ENCODE results near the gene CD82. TPM values are rescaled to one million over a fixed set of nuclear protein-coding genes. Genes with fewer than 3 reads are reported as not detected.
A peak's percentile ranks its signal among the peaks of the same experiment; 100 is the strongest.

Gene CD82
- total RNA-seq, 3 donors from 2014 or later = 12.0 to 40.4 (median 38.0) TPM

- H3K27me3 ChIP-seq = no peaks in the 10 kb centered on the region
- no peak for DNase-seq (ENCODE audit: low spot score in 2 of 2)
- intact Hi-C loops (cut with DNase I; ENCODE audit: low total_unique reads) = no loop called here
- H3K9me3 ChIP-seq = no peaks in the 10 kb centered on the region
- H3K27ac ChIP-seq = no peak overlapping the region
- no peaks in the 10 kb centered on the region for H3K36me3 ChIP-seq
- no peak for TF ChIP-seq POLR2A (IDR thresholded peaks at IDR 0.05)
- TF ChIP-seq, protein P1, sequence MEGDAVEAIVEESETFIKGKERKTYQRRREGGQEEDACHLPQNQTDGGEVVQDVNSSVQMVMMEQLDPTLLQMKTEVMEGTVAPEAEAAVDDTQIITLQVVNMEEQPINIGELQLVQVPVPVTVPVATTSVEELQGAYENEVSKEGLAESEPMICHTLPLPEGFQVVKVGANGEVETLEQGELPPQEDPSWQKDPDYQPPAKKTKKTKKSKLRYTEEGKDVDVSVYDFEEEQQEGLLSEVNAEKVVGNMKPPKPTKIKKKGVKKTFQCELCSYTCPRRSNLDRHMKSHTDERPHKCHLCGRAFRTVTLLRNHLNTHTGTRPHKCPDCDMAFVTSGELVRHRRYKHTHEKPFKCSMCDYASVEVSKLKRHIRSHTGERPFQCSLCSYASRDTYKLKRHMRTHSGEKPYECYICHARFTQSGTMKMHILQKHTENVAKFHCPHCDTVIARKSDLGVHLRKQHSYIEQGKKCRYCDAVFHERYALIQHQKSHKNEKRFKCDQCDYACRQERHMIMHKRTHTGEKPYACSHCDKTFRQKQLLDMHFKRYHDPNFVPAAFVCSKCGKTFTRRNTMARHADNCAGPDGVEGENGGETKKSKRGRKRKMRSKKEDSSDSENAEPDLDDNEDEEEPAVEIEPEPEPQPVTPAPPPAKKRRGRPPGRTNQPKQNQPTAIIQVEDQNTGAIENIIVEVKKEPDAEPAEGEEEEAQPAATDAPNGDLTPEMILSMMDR (IDR thresholded peaks at IDR 0.05) = no peak
- no peak for TF ChIP-seq POLR2AphosphoS5 (IDR thresholded peaks at IDR 0.05)
- H3K4me3 ChIP-seq = no peak overlapping the region
- H3K4me1 ChIP-seq = peaks cover 8 to 21% of the 10 kb centered on the region in 2 donors
Measured at GRCh38 chr11:44582641-44583352, 17.3 kb downstream of the CD82 start.

GRCh38 chr11:44583353-44583669, 17.8 kb downstream of the CD82 start:
- H3K4me1 ChIP-seq = peaks cover 6 to 17% of the 10 kb centered on the region in 2 donors
- H3K9me3 ChIP-seq = no peaks in the 10 kb centered on the region
- no peak for DNase-seq (ENCODE audit: low spot score in 2 of 2)
- H3K27me3 ChIP-seq = no peaks in the 10 kb centered on the region
- H3K36me3 ChIP-seq = no peaks in the 10 kb centered on the region
- H3K27ac ChIP-seq = peak overlapping the region in 1 of 2 donors; percentile 54
- H3K4me3 ChIP-seq = no peak overlapping the region
- TF ChIP-seq POLR2AphosphoS5 (IDR thresholded peaks at IDR 0.05) (no peak), POLR2A (IDR thresholded peaks at IDR 0.05) (no peak)
- TF ChIP-seq, protein P1 (IDR thresholded peaks at IDR 0.05) = no peak
- intact Hi-C loops (cut with DNase I; ENCODE audit: low total_unique reads) = no loop called here

GRCh38 chr11:44585421-44585820, 20.0 kb downstream of the CD82 start:
- H3K4me3 ChIP-seq = no peak overlapping the region
- peak overlapping the region; percentile 27 to 54 for H3K27ac ChIP-seq
- TF ChIP-seq, protein P1 (IDR thresholded peaks at IDR 0.05) = no peak
- TF ChIP-seq POLR2A (IDR thresholded peaks at IDR 0.05) = no peak
- TF ChIP-seq POLR2AphosphoS5 (IDR thresholded peaks at IDR 0.05) = no peak
- H3K27me3 ChIP-seq = no peaks in the 10 kb centered on the region
- no peaks in the 10 kb centered on the region for H3K36me3 ChIP-seq
- H3K4me1 ChIP-seq = peaks cover 0 to 3% of the 10 kb centered on the region in 2 donors
- no peaks in the 10 kb centered on the region for H3K9me3 ChIP-seq
- DNase-seq (ENCODE audit: low spot score in 2 of 2) = no peak
- intact Hi-C loops (cut with DNase I; ENCODE audit: low total_unique reads) = no loop called here

DNA sequence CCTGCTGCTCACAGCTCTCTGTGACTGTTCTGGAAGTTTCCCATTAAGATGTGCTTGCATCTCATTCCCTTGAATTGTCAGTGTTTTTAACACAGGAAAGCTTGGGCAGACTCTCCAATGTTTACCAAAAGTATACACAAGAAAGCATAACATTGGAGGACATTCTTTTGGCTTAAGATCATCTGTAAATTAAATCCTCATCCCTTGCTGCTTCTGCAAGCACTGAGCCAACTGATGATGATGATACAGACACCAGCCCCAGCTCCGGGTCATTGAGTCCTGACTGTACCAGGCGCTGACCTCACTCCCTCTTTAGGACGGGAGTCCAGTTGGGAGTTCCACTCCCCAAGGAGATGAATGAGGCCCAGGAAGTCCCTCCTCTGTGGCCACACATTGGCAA, 23.8 kb downstream of the CD82 start:
- no peak for DNase-seq (ENCODE audit: low spot score in 2 of 2)
- peak overlapping the region in 1 of 2 donors; percentile 46 for H3K27ac ChIP-seq

GRCh38 chr11:44590769-44591168, 25.3 kb downstream of the CD82 start:
- Histone ChIP-seq H3K27ac (peak overlapping the region in 1 of 2 donors; percentile 78), H3K27me3 (no peaks in the 10 kb centered on the region), H3K4me3 (no peak overlapping the region), H3K36me3 (no peaks in the 10 kb centered on the region), H3K9me3 (no peaks in the 10 kb centered on the region), H3K4me1 (no peaks in the 10 kb centered on the region)
- no peak for DNase-seq (ENCODE audit: low spot score in 2 of 2)
- intact Hi-C loops (cut with DNase I; ENCODE audit: low total_unique reads) = no loop called here
- no peak for TF ChIP-seq POLR2A (IDR thresholded peaks at IDR 0.05)
- no peak for TF ChIP-seq POLR2AphosphoS5 (IDR thresholded peaks at IDR 0.05)
- TF ChIP-seq, protein P1 (IDR thresholded peaks at IDR 0.05) = no peak

More for the DNA sequence above, 23.8 kb downstream of the CD82 start:
- Histone ChIP-seq H3K27me3 (no peaks in the 10 kb centered on the region), H3K4me3 (no peak overlapping the region), H3K9me3 (no peaks in the 10 kb centered on the region), H3K36me3 (no peaks in the 10 kb centered on the region), H3K4me1 (no peaks in the 10 kb centered on the region)
- TF ChIP-seq, protein P1 (IDR thresholded peaks at IDR 0.05) = no peak
- no peak for TF ChIP-seq POLR2AphosphoS5 (IDR thresholded peaks at IDR 0.05)
- TF ChIP-seq POLR2A (IDR thresholded peaks at IDR 0.05) = no peak
- intact Hi-C loops (cut with DNase I; ENCODE audit: low total_unique reads) = no loop called here

Measured in breast epithelium (tissue), 4 donors.